DOHH2 (cell line): ENCODE measurements around the gene HDAC10.

Experiments used
- EZH2phosphoT487 ChIP-seq: fragments of 200-600 bp; sonication (generic); IDR thresholded peaks from 2 replicates; pipeline ENCODE4 v1.6.1; 2017; ENCODE audit warnings: borderline replicate concordance, mild to moderate bottlenecking, antibody characterized with exemption, low read length, moderate library complexity, mixed read lengths
- TF ChIP-seq, protein P1 (sequence below): fragments of 200-600 bp; sonication (generic); IDR thresholded peaks from one replicate; pipeline ENCODE4 v1.5.1; 2014; ENCODE audit warnings: antibody characterized with exemption, mild to moderate bottlenecking, low read depth, low read length; ENCODE audit not compliant: poor library complexity, severe bottlenecking

GRCh38 chr22:50220603-50221409 lies 30.3 kb downstream of the HDAC10 start:
- TF ChIP-seq, protein P1, sequence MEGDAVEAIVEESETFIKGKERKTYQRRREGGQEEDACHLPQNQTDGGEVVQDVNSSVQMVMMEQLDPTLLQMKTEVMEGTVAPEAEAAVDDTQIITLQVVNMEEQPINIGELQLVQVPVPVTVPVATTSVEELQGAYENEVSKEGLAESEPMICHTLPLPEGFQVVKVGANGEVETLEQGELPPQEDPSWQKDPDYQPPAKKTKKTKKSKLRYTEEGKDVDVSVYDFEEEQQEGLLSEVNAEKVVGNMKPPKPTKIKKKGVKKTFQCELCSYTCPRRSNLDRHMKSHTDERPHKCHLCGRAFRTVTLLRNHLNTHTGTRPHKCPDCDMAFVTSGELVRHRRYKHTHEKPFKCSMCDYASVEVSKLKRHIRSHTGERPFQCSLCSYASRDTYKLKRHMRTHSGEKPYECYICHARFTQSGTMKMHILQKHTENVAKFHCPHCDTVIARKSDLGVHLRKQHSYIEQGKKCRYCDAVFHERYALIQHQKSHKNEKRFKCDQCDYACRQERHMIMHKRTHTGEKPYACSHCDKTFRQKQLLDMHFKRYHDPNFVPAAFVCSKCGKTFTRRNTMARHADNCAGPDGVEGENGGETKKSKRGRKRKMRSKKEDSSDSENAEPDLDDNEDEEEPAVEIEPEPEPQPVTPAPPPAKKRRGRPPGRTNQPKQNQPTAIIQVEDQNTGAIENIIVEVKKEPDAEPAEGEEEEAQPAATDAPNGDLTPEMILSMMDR, result no peak
- no peak for TF ChIP-seq EZH2phosphoT487
